GM12892 (cell line): Measurements from ENCODE around the gene CXCL12.

ENCODE experiments used
- POLR2A ChIP-seq: IDR thresholded peaks from 2 replicates; pipeline ENCODE4 v1.6.1; 2011; ENCODE audit warnings: low read depth, low read length, control low read depth
- POLR2AphosphoS5 ChIP-seq: IDR thresholded peaks from 2 replicates; pipeline ENCODE4 v1.6.1; 2011; ENCODE audit warnings: low read depth, low read length, control low read depth
- TAF1 ChIP-seq: IDR thresholded peaks from 2 replicates; pipeline ENCODE4 v1.6.1; 2011; ENCODE audit warnings: low read depth, mild to moderate bottlenecking, control low read depth, low read length, borderline replicate concordance

GRCh38 chr10:44397476-44398225 is 12.8 kb upstream of the CXCL12 start:
- TF ChIP-seq POLR2A (no peak), POLR2AphosphoS5 (no peak), TAF1 (no peak)
